Activated T-cell treated with anti-CD3 and anti-CD28 coated beads, Interleukin-2, amount 50 U/mL, for 4 hours (primary cell): ENCODE results near the gene AKR1C3. TPM values are rescaled to one million over a fixed set of nuclear protein-coding genes. Genes with fewer than 3 reads are reported as not detected.
"Not testable (repeated sequence)": the region's sequence is repeated elsewhere in the genome, so short reads cannot be mapped to it uniquely, and the experiment has no call there.

ENCODE experiments used
- ATAC-seq, 2 donors: fragments of 200-7000 bp; cut with Tn5 transposase; one replicate each; pipeline ENCODE4 v1.10.0; 2021
- DNase-seq: peaks from one replicate; pipeline ENCODE4 v3.0.0-alpha.2; 2020
- H3K27me3 Mint-ChIP-seq: one replicate; pipeline ENCODE4 v1.8.0; 2021; ENCODE audit warnings: low read depth, mixed read lengths
- H3K36me3 Mint-ChIP-seq: one replicate; pipeline ENCODE4 v1.8.0; 2022; ENCODE audit warnings: mixed read lengths; ENCODE audit not compliant: insufficient read depth
- H3K4me1 Mint-ChIP-seq: one replicate; pipeline ENCODE4 v1.8.0; 2021; ENCODE audit warnings: low read depth, mixed read lengths
- H3K4me3 Mint-ChIP-seq: one replicate; pipeline ENCODE4 v1.8.0; 2021; ENCODE audit warnings: mild to moderate bottlenecking, moderate library complexity, mixed read lengths
- H3K9me3 Mint-ChIP-seq: one replicate; pipeline ENCODE4 v1.8.0; 2021; ENCODE audit warnings: mixed read lengths
- total RNA-seq, 3 donors: library from RNA; stranded (reverse); gene quantifications; one replicate each; pipeline ENCODE4 v1.2.1, GENCODE V29; 2021

AKR1C3 gene
- total RNA-seq, 3 donors from 2014 or later: 0.37 to 0.53 (median 0.49) TPM

DNA sequence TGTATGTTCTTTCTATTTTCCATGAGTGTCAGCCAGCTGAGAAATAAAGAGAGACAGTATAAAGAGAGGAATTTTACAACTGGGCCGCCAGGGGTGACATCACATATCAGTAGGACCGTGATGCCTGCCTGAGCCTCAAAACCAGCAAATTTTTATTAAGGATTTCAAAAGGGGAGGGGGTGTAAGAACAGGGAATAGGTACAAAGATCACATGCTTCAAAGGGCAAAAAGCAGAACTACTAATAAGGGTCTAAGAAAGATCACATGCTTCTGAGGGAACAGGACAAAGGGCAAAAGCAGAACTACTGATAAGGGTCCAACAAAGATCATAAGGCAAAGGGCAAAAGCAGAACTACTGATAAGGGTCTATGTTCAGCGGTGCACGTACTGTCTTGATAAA is 43.5 kb downstream of the AKR1C3 start:
- H3K9me3 Mint-ChIP-seq: peaks cover 31% of the 10 kb centered on the region
- not testable (repeated sequence) for ATAC-seq, H3K4me3 Mint-ChIP-seq

DNA sequence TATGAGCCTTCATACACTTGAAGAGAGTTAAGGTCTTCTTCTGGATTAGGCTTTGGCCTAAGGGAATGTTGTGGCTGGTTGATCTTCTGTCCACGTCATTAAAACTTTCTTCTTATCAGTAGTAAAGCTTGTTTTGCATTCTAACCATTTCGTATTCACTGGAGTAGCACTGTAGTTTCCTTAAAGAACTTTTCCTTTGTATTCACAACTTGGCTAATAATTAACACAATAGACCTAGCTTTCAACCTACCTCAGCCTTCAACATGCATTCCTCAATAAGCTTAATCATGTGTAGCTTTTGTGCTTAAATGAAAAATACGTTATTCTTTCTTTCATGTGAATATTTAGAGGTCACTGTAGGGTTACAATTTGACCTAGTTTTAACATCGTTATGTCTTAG is 48.0 kb downstream of the AKR1C3 start:
- Mint-ChIP-seq H3K27me3 (no peaks in the 10 kb centered on the region), H3K4me3 (no peak overlapping the region), H3K36me3 (no peaks in the 10 kb centered on the region), H3K9me3 (peaks cover 14% of the 10 kb centered on the region), H3K4me1 (no peaks in the 10 kb centered on the region)
- no peak for DNase-seq
- no peak for ATAC-seq

More for the DNA sequence above, 43.5 kb downstream of the AKR1C3 start:
- H3K4me1 Mint-ChIP-seq, H3K36me3 Mint-ChIP-seq, DNase-seq, H3K27me3 Mint-ChIP-seq: not testable (repeated sequence)

DNA sequence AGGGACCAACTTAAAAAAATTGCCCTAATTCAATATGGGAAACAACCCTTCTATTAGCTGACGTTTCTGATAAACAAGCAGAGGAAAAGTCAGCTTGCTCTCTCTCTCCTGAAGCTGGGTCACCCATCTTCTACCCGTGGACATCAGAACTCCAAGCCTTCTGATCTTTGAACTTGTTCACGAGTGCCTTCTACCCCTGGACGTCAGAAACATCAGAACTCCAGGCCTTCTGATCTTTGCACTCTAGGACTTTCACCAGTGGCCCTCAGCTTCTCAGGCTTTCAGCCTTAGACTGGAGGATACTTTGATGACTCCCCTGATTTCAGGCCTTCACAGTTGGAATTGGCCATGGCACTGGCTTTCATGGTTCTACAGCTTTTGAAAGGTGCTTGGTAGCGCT is 48.9 kb downstream of the AKR1C3 start:
- H3K4me3 Mint-ChIP-seq: no peak overlapping the region
- peaks cover 7% of the 10 kb centered on the region for H3K9me3 Mint-ChIP-seq
- no peaks in the 10 kb centered on the region for H3K36me3 Mint-ChIP-seq
- H3K27me3 Mint-ChIP-seq: no peaks in the 10 kb centered on the region
- ATAC-seq: no peak
- DNase-seq: no peak
- no peaks in the 10 kb centered on the region for H3K4me1 Mint-ChIP-seq

DNA sequence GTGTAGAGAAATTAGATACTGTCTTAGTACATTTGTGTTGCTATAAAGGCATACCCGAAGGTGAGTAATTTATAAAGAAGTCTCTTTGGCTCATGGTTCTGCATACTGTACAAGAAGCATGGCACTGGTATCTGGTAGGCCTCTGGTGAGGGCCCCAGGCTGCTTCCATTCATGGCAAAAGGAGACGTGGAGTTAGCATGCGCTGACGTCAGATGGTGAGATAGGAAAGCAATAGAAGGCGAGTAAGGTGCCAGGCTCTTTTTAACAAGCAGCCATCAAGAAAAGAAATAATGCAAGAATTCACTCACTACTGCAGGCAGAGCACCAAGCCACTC is 52.7 kb downstream of the AKR1C3 start:
- Mint-ChIP-seq H3K27me3 (no peaks in the 10 kb centered on the region), H3K9me3 (no peaks in the 10 kb centered on the region), H3K36me3 (no peaks in the 10 kb centered on the region), H3K4me3 (no peak overlapping the region), H3K4me1 (no peaks in the 10 kb centered on the region)
- no peak for DNase-seq
- ATAC-seq: no peak

DNA sequence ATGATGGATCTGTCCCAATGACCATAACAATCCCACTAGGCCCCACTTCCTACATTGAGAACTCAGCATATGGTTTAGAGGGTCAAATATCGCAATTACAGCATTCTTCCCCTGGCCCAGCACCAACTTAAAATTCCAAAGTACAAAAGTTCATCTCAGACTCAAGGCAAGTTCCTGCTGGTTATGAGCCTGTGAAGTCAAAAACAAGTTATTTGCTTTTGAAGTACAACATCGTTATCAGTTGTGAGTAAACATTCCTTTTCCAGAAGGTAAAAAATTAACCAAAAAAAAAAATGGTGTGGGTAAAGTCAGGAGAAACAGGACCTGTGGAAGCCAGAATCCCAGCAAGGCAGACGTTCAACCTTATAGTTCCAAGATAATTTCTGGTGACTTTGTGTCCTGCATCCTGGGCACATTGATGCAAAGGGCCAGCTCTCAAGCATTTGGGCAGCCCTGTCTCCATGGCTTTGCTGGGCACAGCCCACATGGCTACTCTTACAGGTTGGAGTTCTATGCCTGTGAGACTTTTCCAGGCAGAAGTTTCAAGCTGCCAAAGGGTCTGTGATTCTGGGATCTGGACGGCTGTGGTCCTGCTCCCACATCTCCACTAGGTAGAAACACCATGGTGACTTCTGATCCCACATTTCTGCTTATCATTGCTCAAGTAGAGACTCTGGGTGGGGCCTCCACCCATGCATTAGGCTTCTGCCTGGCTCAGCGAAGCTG is 53.2 kb downstream of the AKR1C3 start:
- Mint-ChIP-seq H3K36me3 (no peaks in the 10 kb centered on the region), H3K4me3 (no peak overlapping the region), H3K9me3 (no peaks in the 10 kb centered on the region), H3K27me3 (no peaks in the 10 kb centered on the region), H3K4me1 (no peaks in the 10 kb centered on the region)
- ATAC-seq (no peak), DNase-seq (no peak)

DNA sequence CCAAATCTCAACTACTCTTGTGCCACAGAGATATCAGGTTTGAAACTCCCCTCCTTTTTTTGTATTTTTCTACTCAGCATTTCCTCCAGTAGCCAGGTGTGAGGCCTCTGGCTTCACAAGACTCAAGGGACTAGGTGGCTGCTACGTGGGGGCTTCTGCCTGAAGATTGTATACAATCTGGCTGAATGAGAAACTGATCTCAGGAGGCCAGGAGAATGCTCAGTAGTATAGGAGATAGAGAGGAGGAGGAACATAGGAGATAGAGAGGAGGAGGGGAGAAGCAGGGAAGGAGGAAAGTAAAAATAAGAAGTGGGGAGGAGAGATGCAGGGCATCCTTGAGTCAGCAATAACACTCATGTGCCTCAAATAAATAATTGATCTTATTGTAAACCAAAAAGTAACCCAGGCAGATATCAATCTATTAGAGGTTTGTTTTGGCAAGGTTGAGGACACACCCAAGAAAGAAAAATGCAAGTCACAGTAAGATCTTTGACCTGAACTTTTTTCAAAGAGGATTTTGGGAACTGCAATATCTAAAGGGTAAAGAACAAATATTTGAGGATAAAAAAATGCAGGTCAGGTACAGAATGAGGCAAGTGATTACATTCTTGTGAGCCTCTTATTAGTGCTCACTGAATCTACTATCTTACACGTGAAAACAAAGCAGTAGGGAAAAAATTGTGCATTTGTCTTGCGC is 53.9 kb downstream of the AKR1C3 start:
- Mint-ChIP-seq H3K27me3 (no peaks in the 10 kb centered on the region), H3K36me3 (no peaks in the 10 kb centered on the region), H3K4me3 (no peak overlapping the region), H3K4me1 (no peaks in the 10 kb centered on the region), H3K9me3 (no peaks in the 10 kb centered on the region)
- no peak for ATAC-seq
- DNase-seq: no peak

DNA sequence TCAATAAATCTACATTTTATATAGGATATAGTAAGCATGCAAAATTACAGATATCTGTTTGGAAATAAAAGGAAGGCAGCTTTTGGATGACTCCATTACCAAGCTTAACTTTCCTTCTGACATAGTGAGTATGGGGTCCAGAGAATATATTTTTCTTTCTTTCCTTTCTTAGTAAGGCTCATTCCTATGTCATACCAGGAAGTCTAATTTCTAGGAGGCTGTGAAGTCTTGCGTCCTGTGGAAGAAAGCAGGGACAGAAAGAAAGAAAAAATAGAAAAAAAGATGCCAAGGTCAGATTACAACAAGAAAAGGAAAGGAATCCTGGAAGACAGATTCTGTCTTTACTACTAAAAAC is 54.4 kb downstream of the AKR1C3 start:
- no peak for ATAC-seq
- no peaks in the 10 kb centered on the region for H3K27me3 Mint-ChIP-seq
- no peaks in the 10 kb centered on the region for H3K36me3 Mint-ChIP-seq
- H3K4me1 Mint-ChIP-seq: no peaks in the 10 kb centered on the region
- no peak for DNase-seq
- H3K4me3 Mint-ChIP-seq: no peak overlapping the region
- H3K9me3 Mint-ChIP-seq: no peaks in the 10 kb centered on the region

DNA sequence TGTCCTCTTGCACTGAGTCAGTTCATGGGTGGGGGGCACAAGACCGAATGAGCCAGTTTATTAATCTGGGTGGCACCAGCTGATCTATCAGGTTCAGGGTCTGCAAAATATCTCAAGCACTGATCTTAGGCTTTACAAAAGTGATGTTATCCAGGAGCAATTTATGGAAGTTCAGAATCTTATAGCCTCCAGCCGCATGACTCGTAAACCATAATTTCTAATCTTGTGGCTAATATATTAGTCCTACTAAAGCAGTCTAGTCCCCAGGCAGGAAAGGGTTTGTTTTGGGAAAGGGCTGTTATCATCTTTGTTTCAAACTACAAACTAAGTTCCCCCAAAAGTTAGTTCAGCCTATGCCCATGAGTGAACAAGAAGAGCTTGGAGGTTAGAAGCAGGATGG is 56.9 kb downstream of the AKR1C3 start:
- Mint-ChIP-seq H3K27me3 (no peaks in the 10 kb centered on the region), H3K4me1 (no peaks in the 10 kb centered on the region), H3K4me3 (no peak overlapping the region), H3K36me3 (no peaks in the 10 kb centered on the region), H3K9me3 (no peaks in the 10 kb centered on the region)
- DNase-seq (no peak), ATAC-seq (no peak)

DNA sequence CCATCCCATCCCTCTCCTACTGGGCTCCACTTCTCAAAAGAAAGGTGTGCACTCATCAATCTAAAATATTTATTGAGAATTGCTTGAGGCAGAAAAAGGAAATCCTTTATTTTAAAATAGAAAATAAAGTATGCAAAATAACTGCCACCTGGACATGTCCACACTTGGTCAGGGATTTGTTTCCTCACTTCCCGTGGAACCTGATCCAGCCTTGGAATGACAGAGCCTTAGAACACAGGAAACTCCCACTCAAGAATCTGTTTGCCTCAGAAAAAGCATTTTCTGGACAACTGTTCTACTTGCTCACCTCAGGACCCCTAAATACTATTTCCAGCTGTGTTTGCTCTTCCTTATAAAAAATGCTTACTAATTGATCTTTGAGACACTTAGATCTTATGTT is 61.7 kb downstream of the AKR1C3 start:
- H3K36me3 Mint-ChIP-seq: no peaks in the 10 kb centered on the region
- H3K9me3 Mint-ChIP-seq: no peaks in the 10 kb centered on the region
- H3K4me1 Mint-ChIP-seq: no peaks in the 10 kb centered on the region
- ATAC-seq: no peak
- DNase-seq: no peak
- no peak overlapping the region for H3K4me3 Mint-ChIP-seq
- peaks cover 6% of the 10 kb centered on the region for H3K27me3 Mint-ChIP-seq

Other genes with a start within 250 kb of the AKR1C3 start
- gene AKR1C1, start 131.0 kb upstream of the AKR1C3 start, total RNA-seq: under 1 TPM; 0.34 to 0.78 (median 0.52) TPM
- gene AKR1C2, start 90.6 kb upstream of the AKR1C3 start, total RNA-seq: under 1 TPM in 2 of 3 donors, not detected in 1; 0.32 to 0.52 TPM
- not detected for gene AKR1C8, start 90.7 kb downstream of the AKR1C3 start, total RNA-seq
- under 1 TPM in 1 of 3 donors, not detected in 2; 0.15 TPM for gene AKR1C4, start 102.4 kb downstream of the AKR1C3 start, total RNA-seq